Karpas-422 (cell line): Measurements from ENCODE around the gene SFT2D2. TPM values are rescaled to one million over a fixed set of nuclear protein-coding genes. Genes with fewer than 3 reads are reported as not detected.

Experiments
- DNase-seq: peaks from one replicate; pipeline ENCODE4 v3.0.0-alpha.2; 2015
- H2AFZ ChIP-seq: fragments of 200-600 bp; sonication (generic); 2 replicates; pipeline ENCODE4 v1.6.1; 2014; ENCODE audit warnings: antibody characterized with exemption, low read length, mixed read lengths
- H3K27ac ChIP-seq: fragments of 200-600 bp; sonication (generic); 2 replicates; pipeline ENCODE4 v1.5.1; 2014; ENCODE audit warnings: mild to moderate bottlenecking, low read length, moderate library complexity
- H3K27me3 ChIP-seq: fragments of 200-600 bp; sonication (generic); 2 replicates; pipeline ENCODE4 v1.6.1; 2014; ENCODE audit warnings: low read length, mixed read lengths
- H3K36me3 ChIP-seq: fragments of 200-600 bp; sonication (generic); 2 replicates; pipeline ENCODE4 v1.6.1; 2014; ENCODE audit warnings: low read length, mixed read lengths; ENCODE audit not compliant: insufficient read depth
- H3K4me1 ChIP-seq: fragments of 200-600 bp; sonication (generic); 2 replicates; pipeline ENCODE4 v1.6.1; 2014; ENCODE audit warnings: mild to moderate bottlenecking, low read length, mixed read lengths
- H3K4me2 ChIP-seq: fragments of 200-600 bp; sonication (generic); 2 replicates; pipeline ENCODE4 v1.6.1; 2014; ENCODE audit warnings: low read length, low read depth, mild to moderate bottlenecking; ENCODE audit not compliant: poor library complexity, severe bottlenecking
- H3K4me3 ChIP-seq: fragments of 200-600 bp; sonication (generic); 2 replicates; pipeline ENCODE4 v1.5.1; 2014; ENCODE audit warnings: mild to moderate bottlenecking, antibody characterized with exemption, low read length, mixed read lengths
- H3K79me2 ChIP-seq: fragments of 200-600 bp; sonication (generic); 2 replicates; pipeline ENCODE4 v1.6.1; 2014; ENCODE audit warnings: mild to moderate bottlenecking, low read length, mixed read lengths
- H3K9ac ChIP-seq: fragments of 200-600 bp; sonication (generic); 2 replicates; pipeline ENCODE4 v1.6.0; 2014; ENCODE audit warnings: low read length
- H3K9me2 ChIP-seq: fragments of 200-600 bp; sonication (generic), shearing (Covaris generic); replicated peaks from 2 replicates; pipeline ENCODE4 v1.6.0; 2014; ENCODE audit warnings: mild to moderate bottlenecking, low read length, moderate library complexity; ENCODE audit not compliant: insufficient read depth
- H3K9me3 ChIP-seq: fragments of 300-700, 200-600 bp; sonication (generic); 2 replicates; pipeline ENCODE4 v1.6.1; 2014; ENCODE audit warnings: low read length, mixed read lengths
- H4K20me1 ChIP-seq: fragments of 200-600 bp; sonication (generic); 2 replicates; pipeline ENCODE4 v1.6.1; 2014; ENCODE audit warnings: mild to moderate bottlenecking, antibody characterized with exemption, low read length, low read depth; ENCODE audit not compliant: insufficient read depth
- total RNA-seq: library from RNA; depleted of rRNA; stranded (reverse); fragments of >200 nt; shearing (Covaris generic); gene quantifications from 2 replicates; pipeline ENCODE4 v1.2.3, GENCODE V29; 2014; ENCODE audit warnings: low replicate concordance

Gene SFT2D2
- total RNA-seq, 1 experiment from 2014 or later: 41.1 TPM

- H3K4me3 ChIP-seq: no peak overlapping the region
- no peaks in the 10 kb centered on the region for H3K9me3 ChIP-seq
- H3K79me2 ChIP-seq: no peaks in the 10 kb centered on the region
- H2AFZ ChIP-seq: no peak overlapping the region
- H4K20me1 ChIP-seq: no peaks in the 10 kb centered on the region
- H3K36me3 ChIP-seq: no peaks in the 10 kb centered on the region
- H3K27me3 ChIP-seq: no peaks in the 10 kb centered on the region
- H3K9ac ChIP-seq: no peak overlapping the region
- DNase-seq: no peak
- no peak overlapping the region for H3K4me2 ChIP-seq
- H3K9me2 ChIP-seq: no peaks in the 10 kb centered on the region
- no peaks in the 10 kb centered on the region for H3K4me1 ChIP-seq
- H3K27ac ChIP-seq: no peak overlapping the region
These were observed 9.6 kb upstream of the SFT2D2 start for GRCh38 chr1:168216171-168216570.

GRCh38 chr1:168217664-168218063 is 8.1 kb upstream of the SFT2D2 start:
- Histone ChIP-seq H3K27me3 (no peaks in the 10 kb centered on the region), H3K4me2 (no peak overlapping the region), H3K4me1 (no peaks in the 10 kb centered on the region), H3K79me2 (no peaks in the 10 kb centered on the region), H2AFZ (no peak overlapping the region), H3K27ac (no peak overlapping the region), H3K9me3 (no peaks in the 10 kb centered on the region), H3K4me3 (no peak overlapping the region), H4K20me1 (no peaks in the 10 kb centered on the region), H3K9ac (no peak overlapping the region), H3K9me2 (no peaks in the 10 kb centered on the region), H3K36me3 (no peaks in the 10 kb centered on the region)
- DNase-seq: no peak

- no peaks in the 10 kb centered on the region for H3K9me2 ChIP-seq
- H3K27ac ChIP-seq: no peak overlapping the region
- no peak overlapping the region for H3K4me3 ChIP-seq
- H4K20me1 ChIP-seq: no peaks in the 10 kb centered on the region
- no peak overlapping the region for H3K9ac ChIP-seq
- no peaks in the 10 kb centered on the region; the same call in 1 of the 2 replicates for H3K27me3 ChIP-seq
- DNase-seq: no peak
- H2AFZ ChIP-seq: no peak overlapping the region
- no peaks in the 10 kb centered on the region for H3K4me1 ChIP-seq
- H3K36me3 ChIP-seq: no peaks in the 10 kb centered on the region
- H3K4me2 ChIP-seq: no peak overlapping the region
- H3K79me2 ChIP-seq: no peaks in the 10 kb centered on the region
- H3K9me3 ChIP-seq: no peaks in the 10 kb centered on the region
These were observed 7.1 kb upstream of the SFT2D2 start for GRCh38 chr1:168218658-168219057.

- no peak for DNase-seq
- no peak overlapping the region for H3K27ac ChIP-seq
- H3K27me3 ChIP-seq: no peaks in the 10 kb centered on the region; the same call in 1 of the 2 replicates
- peaks cover 15% of the 10 kb centered on the region for H3K4me1 ChIP-seq
- H3K4me2 ChIP-seq: no peak overlapping the region
- H3K9ac ChIP-seq: no peak overlapping the region
- no peak overlapping the region for H2AFZ ChIP-seq
- H4K20me1 ChIP-seq: no peaks in the 10 kb centered on the region
- H3K4me3 ChIP-seq: no peak overlapping the region
- no peaks in the 10 kb centered on the region for H3K9me2 ChIP-seq
- no peaks in the 10 kb centered on the region for H3K36me3 ChIP-seq
- H3K9me3 ChIP-seq: no peaks in the 10 kb centered on the region
- no peaks in the 10 kb centered on the region for H3K79me2 ChIP-seq
These were observed 5.3 kb upstream of the SFT2D2 start for GRCh38 chr1:168220470-168220871.

GRCh38 chr1:168221275-168221674 is 4.5 kb upstream of the SFT2D2 start:
- no peaks in the 10 kb centered on the region for H3K9me3 ChIP-seq
- H3K79me2 ChIP-seq: peaks cover 5% of the 10 kb centered on the region
- H3K27ac ChIP-seq: no peak overlapping the region
- H2AFZ ChIP-seq: no peak overlapping the region
- no peak overlapping the region for H3K4me2 ChIP-seq
- H3K4me3 ChIP-seq: no peak overlapping the region
- H3K36me3 ChIP-seq: no peaks in the 10 kb centered on the region
- no peak for DNase-seq
- no peaks in the 10 kb centered on the region; the same call in 1 of the 2 replicates for H3K27me3 ChIP-seq
- peaks cover 17% of the 10 kb centered on the region for H3K4me1 ChIP-seq
- H3K9ac ChIP-seq: no peak overlapping the region
- no peaks in the 10 kb centered on the region for H4K20me1 ChIP-seq
- no peaks in the 10 kb centered on the region for H3K9me2 ChIP-seq

- Histone ChIP-seq H3K27ac (no peak overlapping the region), H3K27me3 (no peaks in the 10 kb centered on the region; the same call in 1 of the 2 replicates), H3K4me2 (no peak overlapping the region), H3K36me3 (0 out of 2 replicates have a peak, but pooled peaks cover under 1% of the 10 kb centered on the region), H3K9me3 (no peaks in the 10 kb centered on the region), H3K4me3 (no peak overlapping the region), H3K4me1 (peaks cover 31% of the 10 kb centered on the region), H2AFZ (no peak overlapping the region), H3K9me2 (no peaks in the 10 kb centered on the region), H3K79me2 (peaks cover 24% of the 10 kb centered on the region), H4K20me1 (peaks cover 5% of the 10 kb centered on the region; the same call in 1 of the 2 replicates), H3K9ac (no peak overlapping the region)
- DNase-seq: no peak
These were observed 2.5 kb upstream of the SFT2D2 start for GRCh38 chr1:168223261-168223660.

GRCh38 chr1:168223681-168224540 is 1.9 kb upstream of the SFT2D2 start:
- no peak overlapping the region for H3K9ac ChIP-seq
- H3K36me3 ChIP-seq: peaks cover 7% of the 10 kb centered on the region; the same call in 1 of the 2 replicates
- H3K9me3 ChIP-seq: no peaks in the 10 kb centered on the region
- peaks cover 6% of the 10 kb centered on the region; the same call in 1 of the 2 replicates for H4K20me1 ChIP-seq
- no peak overlapping the region for H2AFZ ChIP-seq
- no peak overlapping the region for H3K4me3 ChIP-seq
- H3K27ac ChIP-seq: no peak overlapping the region
- peaks cover 37% of the 10 kb centered on the region for H3K4me1 ChIP-seq
- H3K27me3 ChIP-seq: no peaks in the 10 kb centered on the region; the same call in 1 of the 2 replicates
- H3K79me2 ChIP-seq: peaks cover 31% of the 10 kb centered on the region
- H3K9me2 ChIP-seq: no peaks in the 10 kb centered on the region
- no peak for DNase-seq
- H3K4me2 ChIP-seq: no peak overlapping the region

GRCh38 chr1:168224991-168225390 is 813 bp upstream of the SFT2D2 start:
- peaks cover 9% of the 10 kb centered on the region; the same call in 1 of the 2 replicates for H4K20me1 ChIP-seq
- no peak overlapping the region for H3K27ac ChIP-seq
- H3K4me2 ChIP-seq: peak overlapping the region; percentile 74
- peaks cover 42% of the 10 kb centered on the region for H3K79me2 ChIP-seq
- peak overlapping the region; percentile 97 for H3K9ac ChIP-seq
- H2AFZ ChIP-seq: peak overlapping the region; percentile 85; the same call in 1 of the 2 replicates
- H3K4me3 ChIP-seq: peak overlapping the region; percentile 97
- H3K9me2 ChIP-seq: no peaks in the 10 kb centered on the region
- peaks cover 38% of the 10 kb centered on the region for H3K4me1 ChIP-seq
- DNase-seq: no peak
- no peaks in the 10 kb centered on the region; the same call in 1 of the 2 replicates for H3K27me3 ChIP-seq
- H3K36me3 ChIP-seq: peaks cover 18% of the 10 kb centered on the region
- no peaks in the 10 kb centered on the region for H3K9me3 ChIP-seq
